Measurements from ENCODE around the gene ACSS2.
A peak's percentile ranks its signal among the peaks of the same experiment; 100 is the strongest.
"Not testable (repeated sequence)": the region's sequence is repeated elsewhere in the genome, so short reads cannot be mapped to it uniquely, and the experiment has no call there.

ACSS2 gene

GRCh38 chr20:34872622-34873224 lies 3.7 kb upstream of the ACSS2 start, which contains the start of gene GGT7:
Gene GGT7 (minus strand): TSS chr20:34872856. CDS start chr20:34872815, 41 bp downstream.
- H3K4me3 ChIP-seq (ENCODE audit: low read length): peak within 1 kb of the TSS; percentile 60
- peak; percentile 65 for DNase-seq (ENCODE audit: low read depth, low spot score)

- no peak overlapping the region for H3K4me3 ChIP-seq (ENCODE audit: low read length)
- no peak for DNase-seq (ENCODE audit: low read depth, low spot score)
Observed at GRCh38 chr20:34873583-34874093, 2.8 kb upstream of the ACSS2 start.

- peak; percentile 74 for DNase-seq (ENCODE audit: low read depth, low spot score)
- no peak overlapping the region for H3K4me3 ChIP-seq (ENCODE audit: low read length)
Observed at GRCh38 chr20:34874094-34874654, 2.2 kb upstream of the ACSS2 start.

- DNase-seq (ENCODE audit: low read depth, low spot score): peak; percentile 87
- H3K4me3 ChIP-seq (ENCODE audit: low read length): peak overlapping the region; percentile 45
Observed at GRCh38 chr20:34875642-34876405, 588 bp upstream of the ACSS2 start.

- no peak overlapping the region for H3K4me3 ChIP-seq (ENCODE audit: low read length)
- no peak for DNase-seq (ENCODE audit: low read depth, low spot score)
Observed at GRCh38 chr20:34880215-34880850, 3.9 kb downstream of the ACSS2 start.

- DNase-seq (ENCODE audit: low read depth, low spot score); H3K4me3 ChIP-seq (ENCODE audit: low read length): not testable (repeated sequence)
Observed at GRCh38 chr20:34880971-34881370, 4.6 kb downstream of the ACSS2 start.

GRCh38 chr20:34881689-34882088 lies 5.3 kb downstream of the ACSS2 start:
- H3K4me3 ChIP-seq (ENCODE audit: low read length): no peak overlapping the region
- no peak for DNase-seq (ENCODE audit: low read depth, low spot score)

- no peak overlapping the region for H3K4me3 ChIP-seq (ENCODE audit: low read length)
- no peak for DNase-seq (ENCODE audit: low read depth, low spot score)
Observed at GRCh38 chr20:34883087-34883688, 6.8 kb downstream of the ACSS2 start.

- H3K4me3 ChIP-seq (ENCODE audit: low read length): no peak overlapping the region
- no peak for DNase-seq (ENCODE audit: low read depth, low spot score)
Observed at GRCh38 chr20:34883809-34884208, 7.4 kb downstream of the ACSS2 start.

GRCh38 chr20:34884260-34884659 lies 7.8 kb downstream of the ACSS2 start:
- no peak for DNase-seq (ENCODE audit: low read depth, low spot score)
- H3K4me3 ChIP-seq (ENCODE audit: low read length): no peak overlapping the region

GRCh38 chr20:34886122-34886521 lies 9.7 kb downstream of the ACSS2 start:
- no peak for DNase-seq (ENCODE audit: low read depth, low spot score)
- no peak overlapping the region for H3K4me3 ChIP-seq (ENCODE audit: low read length)

- H3K4me3 ChIP-seq (ENCODE audit: low read length): no peak overlapping the region
- DNase-seq (ENCODE audit: low read depth, low spot score): no peak
Observed at GRCh38 chr20:34887023-34887422, 10.6 kb downstream of the ACSS2 start.

- no peak for DNase-seq (ENCODE audit: low read depth, low spot score)
- no peak overlapping the region for H3K4me3 ChIP-seq (ENCODE audit: low read length)
Observed at GRCh38 chr20:34888468-34888867, 12.1 kb downstream of the ACSS2 start.

- peak; percentile 62 for DNase-seq (ENCODE audit: low read depth, low spot score)
- H3K4me3 ChIP-seq (ENCODE audit: low read length): no peak overlapping the region
Observed at GRCh38 chr20:34891166-34892062, 15.0 kb downstream of the ACSS2 start.

- no peak overlapping the region for H3K4me3 ChIP-seq (ENCODE audit: low read length)
- DNase-seq (ENCODE audit: low read depth, low spot score): no peak
Observed at GRCh38 chr20:34892671-34893070, 16.3 kb downstream of the ACSS2 start.

GRCh38 chr20:34894723-34895122 lies 18.3 kb downstream of the ACSS2 start:
- DNase-seq (ENCODE audit: low read depth, low spot score): no peak
- no peak overlapping the region for H3K4me3 ChIP-seq (ENCODE audit: low read length)

GRCh38 chr20:34895465-34895864 lies 19.1 kb downstream of the ACSS2 start:
- H3K4me3 ChIP-seq (ENCODE audit: low read length): no peak overlapping the region
- DNase-seq (ENCODE audit: low read depth, low spot score): no peak

GRCh38 chr20:34896086-34896621 lies 19.7 kb downstream of the ACSS2 start:
- no peak overlapping the region for H3K4me3 ChIP-seq (ENCODE audit: low read length)
- no peak for DNase-seq (ENCODE audit: low read depth, low spot score)
